H1 (cell line): Measurements from ENCODE around the gene NEGR1. TPM values are rescaled to one million over a fixed set of nuclear protein-coding genes. Genes with fewer than 3 reads are reported as not detected.

Experiments used
- CTCF ChIA-PET: fragments of 300-600 bp; sonication (Branson Sonifier 250); formaldehyde crosslinking; loops from one replicate; lab custom pipeline; 2021; ENCODE audit not compliant: partially characterized antibody; lab: Charles Lee
- POLR2A ChIA-PET: fragments of 300-600 bp; sonication (Branson Sonifier 250); formaldehyde crosslinking; loops from one replicate; lab custom pipeline; 2021; ENCODE audit warnings: inconsistent platforms; ENCODE audit not compliant: partially characterized antibody; lab: Charles Lee
- DNase-seq, 2 experiments: peaks; one replicate each; pipeline versions ENCODE4 v3.0.0 to v3.0.0-alpha.2; 2010 to 2022; ENCODE audit warnings: low spot score in 2 of 2, low read depth in 1 of 2, mixed read lengths in 1 of 2
- FAIRE-seq: peaks from 2 replicates; lab custom pipeline; 2011; peaks lifted over from hg19 to GRCh38; lab: Jason Lieb, UNC
- H2AFZ ChIP-seq: 2 replicates; pipeline ENCODE4 v1.8.1; 2012; ENCODE audit warnings: low read length, inconsistent platforms
- H2AK5ac ChIP-seq: 2 replicates; pipeline ENCODE4 v1.6.1; 2013; ENCODE audit warnings: low read depth, low read length
- H2BK120ac ChIP-seq: replicated peaks from 2 replicates; pipeline ENCODE3; 2013; ENCODE audit warnings: low read depth, low read length, inconsistent platforms
- H2BK12ac ChIP-seq: 2 replicates; pipeline ENCODE4 v1.6.1; 2013; ENCODE audit warnings: low read depth, low read length
- H2BK15ac ChIP-seq: 2 replicates; pipeline ENCODE4 v1.6.1; 2013; ENCODE audit warnings: low read length
- H2BK20ac ChIP-seq: 2 replicates; pipeline ENCODE4 v1.6.1; 2013; ENCODE audit warnings: low read length
- H2BK5ac ChIP-seq: 2 replicates; pipeline ENCODE4 v1.6.1; 2013; ENCODE audit warnings: low read depth, low read length
- H3K14ac ChIP-seq: 2 replicates; pipeline ENCODE4 v1.6.1; 2013; ENCODE audit warnings: inconsistent platforms; ENCODE audit not compliant: insufficient read length
- H3K18ac ChIP-seq: 2 replicates; pipeline ENCODE4 v1.6.1; 2013; ENCODE audit warnings: low read length; ENCODE audit errors: extremely low read depth
- H3K23ac ChIP-seq: 2 replicates; pipeline ENCODE4 v1.6.1; 2013; ENCODE audit warnings: inconsistent platforms; ENCODE audit not compliant: insufficient read length
- H3K23me2 ChIP-seq: 2 replicates; pipeline ENCODE4 v1.6.1; 2013; ENCODE audit warnings: low read depth, low read length
- H3K27ac ChIP-seq: 2 replicates; pipeline ENCODE4 v1.6.1; 2011; ENCODE audit warnings: low read depth, low read length, inconsistent platforms
- H3K27me3 ChIP-seq, 4 experiments: replicated peaks in 1 of 4; 1 replicate in 1 of 4; 2 replicates in 3 of 4; pipeline versions ENCODE4 v1.6.1 to v1.8.1; 2011 to 2013; ENCODE audit warnings: low read length in 3 of 4, mild to moderate bottlenecking in 3 of 4, inconsistent platforms in 2 of 4, mixed read lengths in 2 of 4, moderate library complexity in 1 of 4; ENCODE audit not compliant: control insufficient read depth in 3 of 4, insufficient read depth in 3 of 4; ENCODE audit errors: extremely low read depth in 1 of 4
- H3K36me3 ChIP-seq, 4 experiments: 2 replicates each; pipeline versions ENCODE4 v1.6.1 to v1.8.1; 2011 to 2013; ENCODE audit warnings: mild to moderate bottlenecking in 4 of 4, low read length in 3 of 4, moderate library complexity in 2 of 4, control low read depth in 1 of 4, inconsistent platforms in 1 of 4; ENCODE audit not compliant: insufficient read depth in 4 of 4, control insufficient read depth in 2 of 4
- H3K4ac ChIP-seq: replicated peaks from 2 replicates; pipeline ENCODE3; 2013; ENCODE audit warnings: low read length, low read depth, mixed read lengths, inconsistent platforms; ENCODE audit not compliant: insufficient read length
- H3K4me1 ChIP-seq, 4 experiments: replicated peaks in 1 of 4; 1 replicate in 1 of 4; 2 replicates in 3 of 4; pipeline versions ENCODE4 v1.6.1 to v1.8.1; 2011 to 2013; ENCODE audit warnings: low read length in 3 of 4, inconsistent platforms in 2 of 4, mixed read lengths in 1 of 4; ENCODE audit not compliant: insufficient read depth in 4 of 4, control insufficient read depth in 3 of 4
- H3K4me2 ChIP-seq, 2 experiments: 2 replicates each; pipeline versions ENCODE4 v1.6.1 to v1.8.1; 2011 to 2013; ENCODE audit warnings: low read depth in 2 of 2, low read length in 2 of 2, control low read depth in 1 of 2, inconsistent platforms in 1 of 2, mild to moderate bottlenecking in 1 of 2; ENCODE audit not compliant: insufficient read depth in 1 of 2
- H3K4me3 ChIP-seq, 4 experiments: fragments of 200-600, 300-600 bp in 1 of 4; sonication (generic), shearing (Covaris generic), sonication (Bioruptor Twin) in 1 of 4; 2 replicates each; pipeline versions ENCODE4 v1.5.1 to v1.8.1; 2011 to 2016; ENCODE audit warnings: low read length in 4 of 4, low read depth in 3 of 4, control low read depth in 2 of 4, inconsistent platforms in 2 of 4, mild to moderate bottlenecking in 2 of 4, mixed read lengths in 1 of 4, moderate library complexity in 1 of 4; ENCODE audit not compliant: insufficient read depth in 2 of 4; ENCODE audit errors: extremely low read depth in 1 of 4
- H3K56ac ChIP-seq: replicated peaks from 2 replicates; pipeline ENCODE3; 2013; ENCODE audit warnings: low read depth, mild to moderate bottlenecking, mixed read lengths, low read length, inconsistent platforms; ENCODE audit not compliant: insufficient read length
- H3K79me1 ChIP-seq: 2 replicates; pipeline ENCODE4 v1.6.1; 2013; ENCODE audit warnings: low read depth, low read length, control low read depth
- H3K79me2 ChIP-seq, 2 experiments: 2 replicates each; pipeline versions ENCODE4 v1.6.1 to v1.8.1; 2012 to 2013; ENCODE audit warnings: low read length in 2 of 2, mild to moderate bottlenecking in 2 of 2, inconsistent platforms in 1 of 2; ENCODE audit not compliant: insufficient read depth in 2 of 2, control insufficient read depth in 1 of 2
- H3K9ac ChIP-seq, 4 experiments: replicated peaks in 1 of 4; 1 replicate in 1 of 4; 2 replicates in 3 of 4; pipeline versions ENCODE4 v1.6.1 to v1.8.1; 2011 to 2013; ENCODE audit warnings: low read depth in 3 of 4, low read length in 3 of 4, control low read depth in 2 of 4, mild to moderate bottlenecking in 2 of 4, moderate library complexity in 2 of 4, inconsistent platforms in 1 of 4; ENCODE audit errors: extremely low read depth in 1 of 4
- H3K9me3 ChIP-seq, 2 experiments: 2 replicates each; pipeline versions ENCODE4 v1.6.1 to v1.8.1; 2012 to 2013; ENCODE audit warnings: mild to moderate bottlenecking in 2 of 2, moderate library complexity in 2 of 2, control low read depth in 1 of 2, inconsistent platforms in 1 of 2, low read depth in 1 of 2, low read length in 1 of 2, mixed read lengths in 1 of 2; ENCODE audit not compliant: insufficient read depth in 2 of 2
- H4K20me1 ChIP-seq, 2 experiments: replicated peaks in 1 of 2; 2 replicates each; pipeline versions ENCODE3 to v1.8.1; 2011 to 2013; ENCODE audit warnings: inconsistent platforms in 2 of 2, low read length in 2 of 2, mild to moderate bottlenecking in 1 of 2; ENCODE audit not compliant: insufficient read depth in 2 of 2, control insufficient read depth in 1 of 2
- H4K5ac ChIP-seq: 2 replicates; pipeline ENCODE4 v1.6.1; 2013; ENCODE audit warnings: low read length, low read depth, mixed read lengths, inconsistent platforms; ENCODE audit not compliant: insufficient read length
- H4K8ac ChIP-seq: 2 replicates; pipeline ENCODE4 v1.8.0; 2013; ENCODE audit warnings: mild to moderate bottlenecking, moderate library complexity, low read length, inconsistent platforms; ENCODE audit not compliant: insufficient read depth; ENCODE audit errors: extremely low read depth
- H4K91ac ChIP-seq: replicated peaks from 2 replicates; pipeline ENCODE3; 2013; ENCODE audit warnings: low read length, mixed read lengths, inconsistent platforms; ENCODE audit not compliant: insufficient read length
- EZH2 ChIP-seq: fragments of 200-600 bp; sonication (generic); IDR thresholded peaks from 2 replicates; pipeline ENCODE4 v1.7.1; 2012; ENCODE audit warnings: low read depth, mild to moderate bottlenecking, moderate library complexity, low read length, inconsistent platforms; ENCODE audit not compliant: severe bottlenecking
- KDM4A ChIP-seq: IDR thresholded peaks from one replicate; pipeline ENCODE4 v1.7.1; 2012; ENCODE audit warnings: low read depth, mild to moderate bottlenecking, moderate library complexity, low read length, inconsistent platforms; ENCODE audit not compliant: severe bottlenecking
- PHF8 ChIP-seq: fragments of 200-600 bp; sonication (generic); conservative IDR thresholded peaks from 2 replicates; pipeline ENCODE4 v1.7.1; 2012; ENCODE audit warnings: low read depth, mild to moderate bottlenecking, inconsistent platforms, low read length, moderate library complexity
- SAP30 ChIP-seq: fragments of 300-600 bp; sonication (generic); IDR thresholded peaks from 2 replicates; pipeline ENCODE4 v1.7.1; 2012; ENCODE audit warnings: low read length, moderate library complexity, mild to moderate bottlenecking, inconsistent platforms; ENCODE audit not compliant: insufficient read depth, insufficient replicate concordance
- SP2 ChIP-seq: IDR thresholded peaks from 2 replicates; pipeline ENCODE4 v1.6.1; 2012; ENCODE audit warnings: mild to moderate bottlenecking, low read length, inconsistent platforms
- WGBS, 2 experiments: shearing (Covaris generic) in 1 of 2; methylation state at CpG; one replicate each; pipeline versions ENCODE4 v1.1.6 to v1.1.7; 2013 to 2015; ENCODE audit warnings: low lambda C conversion rate in 2 of 2, mixed read lengths in 2 of 2, inconsistent platforms in 1 of 2, low coverage in 1 of 2, missing lambda C conversion rate in 1 of 2; ENCODE audit not compliant: insufficient replicate concordance in 2 of 2, insufficient coverage in 1 of 2, insufficient read length in 1 of 2; ENCODE audit errors: extremely low coverage in 1 of 2, missing lambda C conversion rate in 1 of 2; 5-methylcytosine and 5-hydroxymethylcytosine counted together
- polyA plus RNA-seq, 7 experiments: library from polyadenylated mRNA; depleted of rRNA in 3 of 7; stranded (reverse) in 5 of 7; unstranded in 2 of 7; fragments of >200 nt in 5 of 7; fragments of 200-250 nt in 2 of 7; gene quantifications; 1 replicate in 5 of 7; 2 replicates in 1 of 7; 4 replicates in 1 of 7; pipeline versions ENCODE4 v1.2.1 to v1.2.3, GENCODE V29; 2011 to 2013; ENCODE audit warnings: missing spikeins in 2 of 7, mixed read lengths in 2 of 7
- total RNA-seq: library from RNA; stranded (reverse); fragmentation: NEBNext Ultra II Directional; extraction: Animal tissue kit (Norgen Biotek cat#: 25700); gene quantifications from 2 replicates; pipeline ENCODE4 v1.2.1, GENCODE V29; 2021

Gene NEGR1
- total and polyA plus RNA-seq, 2 of the 8 experiments (the other 6 are each of a cell fraction or from before 2014, with no cell fraction given): 0.71 to 1.3 TPM

GRCh38 chr1:72271555-72272085, 10.7 kb downstream of the NEGR1 start:
- H2AK5ac ChIP-seq: no peak overlapping the region
- no peaks in the 10 kb centered on the region for H3K79me2 ChIP-seq
- H3K27me3 ChIP-seq: no peaks in the 10 kb centered on the region
- POLR2A ChIA-PET: no interaction called here
- H2BK20ac ChIP-seq: no peak overlapping the region
- H2BK12ac ChIP-seq: no peak overlapping the region
- H3K9me3 ChIP-seq: no peaks in the 10 kb centered on the region
- no peak overlapping the region for H3K18ac ChIP-seq
- H2BK15ac ChIP-seq: no peak overlapping the region
- H3K9ac ChIP-seq: no peak overlapping the region
- no peak overlapping the region for H3K27ac ChIP-seq
- H3K4ac ChIP-seq: no peak overlapping the region
- no peak for TF ChIP-seq PHF8
- no peak for TF ChIP-seq EZH2
- TF ChIP-seq KDM4A: no peak
- TF ChIP-seq SAP30: no peak
- TF ChIP-seq SP2: no peak
- no peaks in the 10 kb centered on the region for H3K23me2 ChIP-seq
- H3K36me3 ChIP-seq: no peaks in the 10 kb centered on the region
- H4K8ac ChIP-seq: no peak overlapping the region
- H3K4me2 ChIP-seq: no peak overlapping the region
- no peaks in the 10 kb centered on the region for H3K4me1 ChIP-seq
- H3K4me3 ChIP-seq: no peak overlapping the region
- WGBS, 2 experiments: 82% methylated on average over 6 of the region's 6 CpGs; no CpG with 5 or more reads in 1 of the 2 experiments
- DNase-seq (no peak), FAIRE-seq (no peak)
- H3K56ac ChIP-seq: no peak overlapping the region
- no peaks in the 10 kb centered on the region for H3K79me1 ChIP-seq
- H2BK120ac ChIP-seq: no peak overlapping the region
- H4K5ac ChIP-seq: no peak overlapping the region
- H3K23ac ChIP-seq: no peak overlapping the region
- H4K91ac ChIP-seq: no peak overlapping the region
- H2BK5ac ChIP-seq: no peak overlapping the region
- H3K14ac ChIP-seq: no peak overlapping the region
- CTCF ChIA-PET: no interaction called here
- no peaks in the 10 kb centered on the region for H4K20me1 ChIP-seq
- no peak overlapping the region for H2AFZ ChIP-seq
